GM19099 (cell line): ENCODE results near the gene COTL1.

Experiments used
- POLR2A ChIP-seq: IDR thresholded peaks from 3 replicates; pipeline ENCODE4 v1.6.1; 2011; ENCODE audit warnings: low read depth; ENCODE audit not compliant: insufficient read length; ENCODE audit errors: extremely low read depth

Gene COTL1

DNA sequence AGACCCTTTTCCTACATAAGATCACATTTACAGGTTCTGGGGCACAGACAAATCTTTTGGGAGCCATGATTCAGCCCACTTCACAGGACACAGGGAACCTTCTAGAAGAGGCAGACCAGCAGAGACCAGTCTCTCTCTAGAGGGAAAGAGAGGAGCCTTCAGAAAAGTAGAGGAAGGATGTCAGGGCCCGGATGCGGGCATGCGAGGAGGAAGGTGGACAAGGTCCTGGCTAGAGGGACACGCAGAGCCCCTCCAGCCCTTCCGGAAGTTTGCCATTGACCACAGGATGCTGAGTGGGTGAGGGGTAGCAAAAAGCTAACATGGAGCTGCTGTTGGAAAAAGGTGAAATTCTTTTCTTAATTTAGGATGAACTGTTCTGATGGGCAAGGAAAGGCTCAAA lies 57.6 kb downstream of the COTL1 start:
- no peak for TF ChIP-seq POLR2A

GRCh38 chr16:84559311-84559932 lies 58.5 kb downstream of the COTL1 start:
- TF ChIP-seq POLR2A, result no peak

- no peak for TF ChIP-seq POLR2A
These were observed 60.4 kb downstream of the COTL1 start for GRCh38 chr16:84557504-84557903.

DNA sequence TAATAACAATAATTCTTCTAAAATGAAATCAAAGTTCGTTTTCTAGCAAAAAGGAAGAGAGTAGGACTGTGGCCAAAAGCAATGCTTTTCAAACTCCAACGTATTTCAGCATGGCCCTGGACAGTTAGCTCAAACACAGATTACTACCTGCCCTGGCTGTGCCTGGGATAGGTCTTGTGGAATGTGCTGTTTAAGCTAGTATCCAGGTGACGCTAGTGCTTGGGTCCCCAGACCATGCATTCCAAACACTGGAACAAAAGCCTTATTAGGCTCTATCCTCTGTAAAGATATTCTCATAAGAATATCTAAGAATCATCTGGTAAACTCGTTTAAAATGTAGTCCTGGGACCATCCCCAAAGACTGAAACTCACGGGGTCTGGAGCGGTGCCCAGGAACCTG lies 60.8 kb downstream of the COTL1 start:
- TF ChIP-seq POLR2A, result no peak

GRCh38 chr16:84555418-84556196 lies 62.3 kb downstream of the COTL1 start:
- TF ChIP-seq POLR2A, result no peak

DNA sequence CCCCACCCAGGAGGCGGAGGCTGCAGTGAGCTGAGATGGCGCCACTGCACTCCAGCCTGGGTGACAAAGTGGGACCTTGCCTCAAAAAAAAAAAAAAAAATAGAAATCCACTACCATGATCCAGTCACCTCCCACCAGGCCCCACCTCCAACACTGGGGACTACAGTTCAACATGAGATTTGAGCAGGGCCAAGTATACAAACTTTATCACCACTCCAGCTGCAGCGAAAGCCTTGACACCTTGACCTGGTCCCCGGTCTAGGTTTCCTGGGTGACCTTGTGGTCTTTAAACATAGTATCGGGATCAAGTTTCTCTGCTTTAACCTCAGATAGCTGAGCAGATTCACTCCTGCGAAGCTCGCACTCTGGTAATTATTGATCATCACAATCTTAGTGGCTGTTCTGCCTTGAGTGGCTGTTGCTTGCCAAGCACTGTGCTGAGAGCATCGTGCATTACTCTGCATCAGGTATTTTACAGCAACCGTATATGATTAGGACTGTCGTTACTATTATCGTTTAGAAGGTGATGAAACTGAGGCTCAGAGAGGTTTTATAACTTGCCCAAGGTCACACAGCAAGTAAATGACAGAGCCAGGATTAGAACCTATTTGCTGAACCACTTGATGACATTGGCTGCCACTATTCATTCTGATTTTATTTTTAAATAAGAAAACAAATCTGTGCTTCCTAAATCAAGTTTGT lies 63.1 kb downstream of the COTL1 start:
- TF ChIP-seq POLR2A, result no peak

GRCh38 chr16:84553873-84554399 lies 63.9 kb downstream of the COTL1 start:
- TF ChIP-seq POLR2A, result no peak

- no peak for TF ChIP-seq POLR2A
These were observed 65.7 kb downstream of the COTL1 start for GRCh38 chr16:84552135-84552534.

DNA sequence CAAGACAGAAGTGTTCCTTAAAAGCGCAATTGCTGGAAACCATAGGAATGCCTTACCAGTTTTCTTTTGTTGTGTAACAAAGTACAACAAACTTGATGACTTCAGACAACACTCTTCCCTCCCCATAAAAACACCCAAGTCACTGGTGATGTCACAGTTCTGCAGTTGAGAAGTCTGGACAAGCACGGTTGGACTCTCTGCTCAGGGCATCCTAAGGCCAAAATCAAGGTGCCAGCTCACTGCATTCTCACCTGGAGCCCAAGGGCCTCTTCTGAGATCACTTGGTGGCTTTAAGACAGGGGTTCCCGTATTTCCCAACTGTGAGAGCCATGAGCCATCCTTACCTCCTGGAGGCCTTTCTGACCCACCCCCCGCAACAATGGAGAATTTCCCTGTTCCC lies 67.8 kb downstream of the COTL1 start:
- TF ChIP-seq POLR2A, result no peak

- no peak for TF ChIP-seq POLR2A
These were observed 68.7 kb downstream of the COTL1 start for GRCh38 chr16:84548971-84549844.

- no peak for TF ChIP-seq POLR2A
These were observed 69.4 kb downstream of the COTL1 start for GRCh38 chr16:84548508-84548907.

- TF ChIP-seq POLR2A, result no peak
These were observed 70.3 kb downstream of the COTL1 start for GRCh38 chr16:84547546-84548061.

- TF ChIP-seq POLR2A, result no peak
These were observed 71.0 kb downstream of the COTL1 start for GRCh38 chr16:84546669-84547545.

DNA sequence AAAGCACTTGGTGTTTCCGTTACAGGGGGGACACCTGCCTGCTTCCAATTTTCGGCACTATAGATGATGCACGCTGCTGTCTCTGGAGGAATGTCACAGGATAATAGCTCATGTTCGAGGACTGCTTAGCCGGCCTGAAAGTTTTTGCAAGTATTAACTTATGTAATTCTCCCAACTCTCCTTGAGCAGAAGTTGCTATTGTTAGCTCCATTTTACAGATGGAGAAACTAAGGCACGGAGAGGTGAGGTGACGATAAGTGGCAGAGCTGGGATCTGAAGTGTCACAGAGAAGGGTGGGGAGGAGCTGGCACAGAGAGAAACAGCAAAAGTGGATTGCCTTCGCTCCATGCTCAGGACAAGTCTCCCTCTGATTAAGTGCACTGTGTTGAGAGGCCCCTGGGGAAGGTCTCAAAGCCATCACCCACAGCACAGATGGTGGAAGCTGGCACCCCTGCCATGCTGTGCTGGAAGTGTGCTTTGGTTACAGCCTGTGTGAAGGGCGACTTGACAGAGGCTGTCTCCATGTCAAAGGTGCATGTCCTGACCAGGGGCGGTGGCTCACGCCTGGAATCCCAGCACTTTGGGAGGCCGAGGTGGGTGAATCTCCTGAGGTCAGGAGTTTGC lies 72.7 kb downstream of the COTL1 start:
- no peak for TF ChIP-seq POLR2A
